Thymus (tissue), 14 donors: Measurements from ENCODE around the gene MYO5B. TPM values are rescaled to one million over a fixed set of nuclear protein-coding genes. Genes with fewer than 3 reads are reported as not detected.
A peak's percentile ranks its signal among the peaks of the same experiment; 100 is the strongest.
"Not testable (repeated sequence)": the region's sequence is repeated elsewhere in the genome, so short reads cannot be mapped to it uniquely, and the experiment has no call there.

ENCODE experiments used
- DNase-seq, 9 donors: peaks; one replicate each; pipeline ENCODE4 v3.0.0-alpha.2; 2013; ENCODE audit warnings: low spot score in 9 of 9, low read depth in 6 of 9, missing footprints in 1 of 9
- H3K27ac ChIP-seq, 2 donors: one replicate each; pipeline ENCODE4 v1.5.1; 2013; ENCODE audit warnings: control low read depth in 1 of 2, low read depth in 1 of 2, low read length in 1 of 2, mild to moderate bottlenecking in 1 of 2, moderate library complexity in 1 of 2
- H3K27me3 ChIP-seq, 2 donors: one replicate each; pipeline ENCODE4 v1.5.1; 2013; ENCODE audit warnings: low read length in 1 of 2; ENCODE audit not compliant: control insufficient read depth in 2 of 2, insufficient read depth in 1 of 2
- H3K36me3 ChIP-seq, 2 donors: one replicate each; pipeline ENCODE4 v1.5.1; 2013; ENCODE audit warnings: low read length in 1 of 2, mild to moderate bottlenecking in 1 of 2, moderate library complexity in 1 of 2; ENCODE audit not compliant: control insufficient read depth in 2 of 2, insufficient read depth in 2 of 2
- H3K4me1 ChIP-seq, 2 donors: one replicate each; pipeline ENCODE4 v1.5.1; 2013; ENCODE audit warnings: low read length in 2 of 2; ENCODE audit not compliant: control insufficient read depth in 2 of 2, insufficient read depth in 2 of 2
- H3K4me3 ChIP-seq, 2 donors: one replicate each; pipeline ENCODE4 v1.5.1; 2013; ENCODE audit warnings: low read length in 2 of 2, control low read depth in 1 of 2, mild to moderate bottlenecking in 1 of 2
- H3K9me3 ChIP-seq, 2 donors: one replicate each; pipeline ENCODE4 v1.5.1; 2013; ENCODE audit warnings: low read length in 1 of 2, mild to moderate bottlenecking in 1 of 2; ENCODE audit not compliant: control insufficient read depth in 2 of 2, insufficient read depth in 1 of 2
- WGBS: extraction: QIAGEN DNeasy Blood & Tissue Kit; methylation state at CpG from one replicate; pipeline ENCODE4 v1.1.7; 2013; 5-methylcytosine and 5-hydroxymethylcytosine counted together
- long read RNA-seq, 10 donors: transcript quantifications; one replicate each; lab custom pipeline, GENCODE V29; 2026
- polyA plus RNA-seq: library from polyadenylated mRNA; stranded (reverse); fragments of 200-250 nt; gene quantifications from one replicate; pipeline ENCODE4 v1.2.3, GENCODE V29; 2013
- total RNA-seq: library from RNA; stranded (reverse); fragments of 120-200 nt; gene quantifications from one replicate; pipeline ENCODE4 v1.2.4, GENCODE V29; 2013
- donor health status: healthy.

The MYO5B gene
- total RNA-seq (6.2 TPM), polyA plus RNA-seq (11.1 TPM)
- long read RNA-seq, donor 1, result 0 reads
- long read RNA-seq, donor 2, result 0 reads
- long read RNA-seq, donor 3, result 0 reads
- long read RNA-seq, donor 4, result 0 reads
- long read RNA-seq, donor 5, result 0 reads
- long read RNA-seq, donor 6, result 0 reads
- long read RNA-seq, donor 7, result 0 reads
- long read RNA-seq, donor 8, result 0 reads
- long read RNA-seq, donor 9, result 0 reads
- long read RNA-seq, donor 10, partial matches to known transcripts, result 0 of 1 reads
- long read RNA-seq, donor 10, other reads (novel, unspliced or antisense), result 0 of 1 reads

DNA sequence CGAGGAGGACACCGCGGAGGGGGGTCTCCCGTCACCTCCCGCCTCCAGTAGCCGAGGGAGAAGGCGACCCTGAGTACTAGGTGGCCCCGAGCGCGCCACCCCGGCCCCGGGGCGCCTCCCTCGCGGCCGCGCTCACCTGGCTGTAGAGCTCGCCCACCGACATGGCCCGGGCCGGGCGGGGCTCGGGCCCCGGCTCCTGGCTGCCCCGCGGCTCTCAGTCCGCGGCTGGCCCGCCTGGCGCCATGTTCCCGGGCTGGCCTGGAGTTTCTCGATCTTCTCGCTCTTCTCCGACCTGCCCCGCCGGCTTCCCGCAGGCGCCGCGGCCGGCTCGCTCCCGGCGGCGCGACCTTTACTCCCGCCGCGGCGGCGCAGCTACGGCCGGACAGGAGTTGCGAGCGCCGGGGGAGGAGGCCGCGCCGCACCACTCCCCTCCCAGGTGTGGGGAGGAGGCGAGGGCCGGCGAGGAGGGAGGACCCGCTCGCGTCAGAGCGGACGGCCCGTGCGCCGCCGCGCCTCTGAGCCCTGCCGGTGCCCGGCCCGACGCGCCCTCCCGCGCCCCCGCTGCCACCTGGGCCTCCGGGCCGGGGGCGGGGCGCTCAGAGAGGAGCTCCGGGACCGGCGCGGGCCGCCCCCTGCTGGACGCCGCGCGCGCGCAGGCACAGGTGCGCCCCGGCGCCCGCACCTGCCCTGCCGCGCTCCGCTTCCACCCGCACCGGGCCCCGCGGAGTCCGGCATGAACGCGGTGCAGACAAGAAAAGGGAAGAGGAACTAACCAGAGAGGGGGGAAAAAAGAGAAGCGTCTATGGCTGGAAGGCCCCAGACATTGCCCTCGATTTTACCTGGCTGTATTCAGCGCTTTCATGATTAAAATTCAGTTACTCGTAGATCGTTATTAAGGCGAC lies at the start of gene MYO5B:
Gene MYO5B (minus strand): TSS at position 517 of the 902 bp plus-strand sequence. CDS start 354 bp downstream, at position 163.
- 2% methylated on average over 115 of the region's 115 CpGs for WGBS
- Histone ChIP-seq H3K4me1 (peaks cover 4% of the 10 kb centered on the region in 2 donors), H3K27ac (no peak within 1 kb of the TSS), H3K4me3 (peak within 1 kb of the TSS in 1 of 2 donors; percentile 46), H3K36me3 (no peaks in the 10 kb centered on the region), H3K9me3 (no peaks in the 10 kb centered on the region), H3K27me3 (peaks cover 44 to 55% of the 10 kb centered on the region in 2 donors)
- peak in 6 of 9 donors; percentile 19 to 57 (median 28) for DNase-seq

DNA sequence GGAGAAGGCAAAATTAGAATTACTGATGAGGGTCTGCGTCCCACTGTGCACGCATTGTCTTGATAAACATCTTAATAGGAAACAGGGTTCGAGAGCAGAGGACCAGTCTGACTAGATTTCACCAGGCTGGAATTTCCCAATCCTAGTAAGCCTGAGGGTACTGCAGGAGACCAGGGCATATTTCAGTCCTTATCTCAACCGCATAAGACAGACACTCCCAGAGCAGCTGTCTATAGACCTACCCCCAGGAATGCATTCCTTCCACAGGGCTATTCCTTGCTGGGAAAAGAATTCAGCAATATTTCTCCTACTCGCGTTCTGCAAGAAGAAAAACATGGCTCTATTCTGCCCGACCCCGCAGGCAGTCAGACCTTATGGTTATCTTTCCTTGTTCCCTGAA lies 46.8 kb upstream of the MYO5B start:
- H3K4me1 ChIP-seq, H3K27me3 ChIP-seq, H3K9me3 ChIP-seq, H3K27ac ChIP-seq, H3K36me3 ChIP-seq, H3K4me3 ChIP-seq, DNase-seq: not testable (repeated sequence)
- WGBS, result 96% methylated on average over 8 of the region's 8 CpGs

DNA sequence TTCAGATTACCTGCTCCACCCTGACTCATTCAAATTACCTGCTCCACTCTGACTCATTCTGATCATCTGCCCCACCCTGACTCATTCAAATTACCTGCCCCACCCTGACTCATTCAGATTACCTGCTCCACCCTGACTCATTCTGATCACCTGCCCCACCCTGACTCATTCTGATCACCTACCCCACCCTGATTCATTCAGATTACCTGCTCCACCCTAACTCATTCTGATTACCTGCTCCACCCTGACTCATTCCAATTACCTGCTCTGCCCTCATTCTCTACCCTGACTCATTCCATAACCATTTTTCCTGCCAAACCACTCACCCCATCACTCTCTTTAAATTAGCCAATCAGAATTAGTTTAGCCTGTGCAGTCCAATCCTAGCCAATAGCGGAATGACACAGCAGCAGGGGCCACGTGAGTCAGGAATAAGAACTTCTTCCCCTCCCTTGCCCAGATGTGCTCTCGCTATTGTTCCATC lies 45.2 kb upstream of the MYO5B start:
- no peaks in the 10 kb centered on the region for H3K27me3 ChIP-seq
- H3K4me1 ChIP-seq, result no peaks in the 10 kb centered on the region
- DNase-seq, result no peak
- no peak overlapping the region for H3K4me3 ChIP-seq
- no peak overlapping the region for H3K27ac ChIP-seq
- 93% methylated on average over 3 of the region's 3 CpGs for WGBS
- H3K36me3 ChIP-seq, result no peaks in the 10 kb centered on the region
- no peaks in the 10 kb centered on the region for H3K9me3 ChIP-seq

DNA sequence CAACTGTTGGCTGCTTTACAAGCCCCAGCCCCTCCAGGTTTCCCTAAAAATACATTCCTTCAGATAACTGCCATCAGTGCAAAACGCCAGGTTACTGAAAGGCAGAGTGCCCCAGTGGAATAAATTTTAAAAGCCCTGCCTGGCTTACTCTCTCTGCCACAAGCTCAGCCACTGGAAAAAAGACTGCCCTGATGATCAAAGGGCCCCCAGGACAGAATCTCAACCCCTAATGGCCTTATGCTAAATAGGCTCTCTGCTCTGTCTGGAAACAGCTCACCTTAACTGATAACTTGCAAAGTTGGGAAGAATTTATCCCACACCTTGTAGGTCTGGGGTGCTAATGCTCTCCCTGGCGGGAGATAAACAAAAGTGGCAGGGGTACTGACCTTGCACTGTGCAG lies 37.5 kb upstream of the MYO5B start:
- Histone ChIP-seq H3K4me1 (no peaks in the 10 kb centered on the region), H3K27ac (no peak overlapping the region), H3K4me3 (no peak overlapping the region), H3K27me3 (peaks cover 0 to 4% of the 10 kb centered on the region in 2 donors), H3K9me3 (no peaks in the 10 kb centered on the region), H3K36me3 (no peaks in the 10 kb centered on the region)
- 78% methylated on average over 2 of the region's 2 CpGs for WGBS
- no peak for DNase-seq

DNA sequence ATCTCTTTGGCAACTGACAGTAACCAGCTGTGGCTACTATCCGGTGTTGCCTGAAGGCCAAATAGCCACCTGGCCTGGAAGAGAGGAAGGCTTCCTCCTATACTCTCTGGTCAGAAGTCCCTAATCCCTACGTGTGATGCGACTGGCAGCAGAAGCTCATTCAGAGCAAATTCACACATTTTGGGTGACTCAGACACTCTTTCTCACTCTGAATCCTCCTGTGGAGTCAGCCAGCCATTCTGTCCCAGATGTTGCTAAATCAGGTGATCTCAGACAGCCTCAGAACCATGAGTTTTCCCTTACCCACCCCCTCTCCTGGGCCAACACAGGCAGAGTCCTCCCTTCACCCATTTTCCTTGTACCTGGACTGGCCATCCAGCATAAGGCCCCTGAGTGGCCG lies 36.7 kb upstream of the MYO5B start:
- DNase-seq, result no peak
- Histone ChIP-seq H3K4me1 (no peaks in the 10 kb centered on the region), H3K9me3 (no peaks in the 10 kb centered on the region), H3K27ac (no peak overlapping the region), H3K27me3 (peaks cover 0 to 4% of the 10 kb centered on the region in 2 donors), H3K36me3 (no peaks in the 10 kb centered on the region), H3K4me3 (no peak overlapping the region)
- WGBS, result 92% methylated on average over 4 of the region's 4 CpGs

GRCh38 chr18:50220249-50220648 lies 25.3 kb upstream of the MYO5B start:
- DNase-seq, H3K27ac ChIP-seq, H3K36me3 ChIP-seq, H3K4me3 ChIP-seq, H3K27me3 ChIP-seq, H3K4me1 ChIP-seq, H3K9me3 ChIP-seq: not testable (repeated sequence)
- 96% methylated on average over 4 of the region's 4 CpGs for WGBS

DNA sequence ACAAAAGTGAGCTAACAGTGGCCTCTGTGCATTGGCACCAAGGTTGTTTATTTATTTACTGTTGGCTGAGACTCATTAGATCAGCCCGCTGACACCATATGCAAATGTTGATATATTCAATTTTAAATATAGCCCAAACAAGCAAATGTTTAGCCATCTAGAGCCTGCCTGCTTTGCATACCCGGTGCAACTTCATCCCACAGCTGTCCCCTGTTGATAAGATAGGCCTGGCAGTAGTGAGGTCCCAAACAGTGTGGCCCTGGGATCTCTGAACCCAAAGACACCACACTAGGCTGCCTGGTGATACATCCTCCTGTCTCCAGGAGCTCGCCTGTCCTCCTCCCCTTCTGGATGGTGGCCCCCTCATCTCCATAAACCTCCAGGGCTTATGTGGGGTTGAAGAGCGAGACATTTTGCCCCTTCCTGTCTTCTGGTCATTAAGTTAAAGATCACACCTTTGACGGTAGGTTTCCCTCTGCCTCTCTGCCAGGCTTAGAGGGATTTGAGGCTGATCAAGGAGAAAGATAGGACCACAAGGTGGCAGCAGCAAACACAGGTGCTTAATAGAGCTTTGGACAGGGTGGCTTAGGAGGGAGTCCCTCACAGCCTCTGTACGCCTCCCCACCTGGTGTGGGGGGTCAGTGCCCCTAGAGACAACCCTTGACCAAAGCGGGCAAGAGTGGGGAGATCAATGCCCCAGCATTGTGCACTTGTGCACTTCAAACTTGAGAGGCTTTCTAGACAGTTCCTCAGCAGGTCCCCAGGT lies 23.7 kb upstream of the MYO5B start:
- no peak overlapping the region for H3K4me3 ChIP-seq
- H3K36me3 ChIP-seq, result no peaks in the 10 kb centered on the region
- H3K9me3 ChIP-seq, result no peaks in the 10 kb centered on the region
- DNase-seq, result peak in 3 of 9 donors; percentile 19 to 40 (median 28)
- H3K27me3 ChIP-seq, result no peaks in the 10 kb centered on the region
- 56% methylated on average over 7 of the region's 7 CpGs for WGBS
- no peak overlapping the region for H3K27ac ChIP-seq
- H3K4me1 ChIP-seq, result no peaks in the 10 kb centered on the region

- Histone ChIP-seq H3K27ac (no peak overlapping the region), H3K4me3 (no peak overlapping the region), H3K36me3 (no peaks in the 10 kb centered on the region), H3K9me3 (no peaks in the 10 kb centered on the region), H3K4me1 (no peaks in the 10 kb centered on the region), H3K27me3 (peaks cover 1 to 8% of the 10 kb centered on the region in 2 donors)
- WGBS, result 95% methylated on average over 4 of the region's 4 CpGs
- no peak for DNase-seq
Measured at GRCh38 chr18:50209311-50209710, 14.4 kb upstream of the MYO5B start.
